HepG2 (cell line): ENCODE measurements around the gene ERFL. TPM values are rescaled to one million over a fixed set of nuclear protein-coding genes. Genes with fewer than 3 reads are reported as not detected.

ENCODE experiments used
- ATAC-seq: fragments of 200-7000 bp; cut with Tn5 transposase; 3 replicates; pipeline ENCODE4 v1.9.1; 2020; ENCODE audit warnings: mild to moderate bottlenecking, moderate library complexity
- BruUV-seq: library from RNA; stranded (reverse); fragments of 400-500 nt; replicated peaks from 2 replicates; lab custom pipeline; 2021; lab: Mats Ljungman, UMichigan
- CTCF ChIA-PET: fragments of 300-600 bp; formaldehyde crosslinking; extraction: SDS; loops from one replicate; lab custom pipeline; 2021; ENCODE audit warnings: low total read pairs, inconsistent platforms, low intra/inter-chr PET ratio; lab: Yijun Ruan, JAX
- POLR2A ChIA-PET: fragments of 350-600 bp; sonication (Branson Sonifier 250); formaldehyde crosslinking; loops from one replicate; lab custom pipeline; 2020; ENCODE audit warnings: antibody characterized with exemption, inconsistent platforms; lab: Yijun Ruan, JAX
- DNase-seq: peaks from one replicate; pipeline ENCODE4 v3.0.0-alpha.2; 2015; ENCODE audit warnings: low spot score
- FAIRE-seq: peaks from 3 replicates; lab custom pipeline; 2011; peaks lifted over from hg19 to GRCh38; lab: Jason Lieb, UNC
- H2AFZ ChIP-seq: one replicate; pipeline ENCODE4 v1.6.1; 2011; ENCODE audit warnings: low read length, inconsistent platforms
- H3K27ac ChIP-seq: fragments of 300-600 bp; 3 replicates; pipeline ENCODE4 v1.8.0; 2011; ENCODE audit warnings: mixed run types, mild to moderate bottlenecking, mixed read lengths, low read length, inconsistent platforms; ENCODE audit not compliant: insufficient read depth; ENCODE audit errors: extremely low read length
- H3K27me3 ChIP-seq, 2 experiments: fragments of 200-600 bp in 1 of 2; 2 replicates in 1 of 2; 3 replicates in 1 of 2; pipeline versions ENCODE4 v1.6.0 to v1.8.0; 2011; ENCODE audit warnings: low read length in 2 of 2, mild to moderate bottlenecking in 2 of 2, moderate library complexity in 2 of 2, inconsistent platforms in 1 of 2; ENCODE audit not compliant: insufficient read depth in 2 of 2, control insufficient read depth in 1 of 2
- H3K36me3 ChIP-seq, 2 experiments: fragments of 200-600 bp in 1 of 2; replicated peaks in 1 of 2; 2 replicates in 1 of 2; 3 replicates in 1 of 2; pipeline versions ENCODE4 v1.5.1 to v1.8.0; 2011; ENCODE audit warnings: low read length in 2 of 2, inconsistent platforms in 1 of 2; ENCODE audit not compliant: insufficient read depth in 2 of 2, control insufficient read depth in 1 of 2
- H3K4me1 ChIP-seq: 2 replicates; pipeline ENCODE4 v1.5.1; 2012; ENCODE audit warnings: low read length, inconsistent platforms; ENCODE audit not compliant: insufficient read depth
- H3K4me2 ChIP-seq: 2 replicates; pipeline ENCODE4 v1.6.0; 2011; ENCODE audit warnings: low read depth, low read length, inconsistent platforms
- H3K4me3 ChIP-seq, 3 experiments: fragments of 200-600 bp in 1 of 3; sonication (generic), shearing (Covaris generic) in 1 of 3; replicated peaks in 1 of 3; 2 replicates each; pipeline ENCODE4 v1.5.1; 2011 to 2016; ENCODE audit warnings: low read length in 3 of 3, inconsistent platforms in 2 of 3, low read depth in 2 of 3, mild to moderate bottlenecking in 2 of 3, control low read depth in 1 of 3, mixed read lengths in 1 of 3; ENCODE audit not compliant: insufficient read depth in 1 of 3
- H3K79me2 ChIP-seq: one replicate; pipeline ENCODE4 v1.6.1; 2011; ENCODE audit warnings: low read length, inconsistent platforms; ENCODE audit not compliant: insufficient read depth
- H3K9ac ChIP-seq: 2 replicates; pipeline ENCODE4 v1.6.0; 2011; ENCODE audit warnings: mild to moderate bottlenecking, low read depth, low read length, inconsistent platforms; ENCODE audit not compliant: insufficient read depth
- H3K9me3 ChIP-seq: 2 replicates; pipeline ENCODE4 v1.5.1; 2012; ENCODE audit warnings: mild to moderate bottlenecking, low read length
- H4K20me1 ChIP-seq: 2 replicates; pipeline ENCODE4 v1.6.0; 2011; ENCODE audit warnings: inconsistent platforms, mild to moderate bottlenecking, low read length, moderate library complexity; ENCODE audit not compliant: insufficient read depth
- AGO1 ChIP-seq: fragments of 200-400 bp; formaldehyde crosslinking; IDR thresholded peaks from 2 replicates; pipeline ENCODE4 v1.6.1; 2017; ENCODE audit warnings: mild to moderate bottlenecking, low read depth, low read length, moderate library complexity; ENCODE audit not compliant: poor library complexity, severe bottlenecking
- DMAP1 ChIP-seq: IDR thresholded peaks from 2 replicates; pipeline ENCODE4 v1.6.1; 2016
- ESRRA ChIP-seq: sonication (generic); formaldehyde crosslinking; IDR thresholded peaks from 2 replicates; pipeline ENCODE4 v1.5.1; 2020; ENCODE audit warnings: mild to moderate bottlenecking, low read depth, missing genetic modification reagents
- MLXIP ChIP-seq: sonication (generic); formaldehyde crosslinking; IDR thresholded peaks from 2 replicates; pipeline ENCODE4 v1.9.0; 2021; ENCODE audit warnings: missing genetic modification reagents, borderline replicate concordance
- SMAD9 ChIP-seq: sonication (generic); formaldehyde crosslinking; IDR thresholded peaks from 2 replicates; pipeline ENCODE4 v1.5.1; 2020; ENCODE audit warnings: mild to moderate bottlenecking, missing genetic modification reagents
- ZKSCAN5 ChIP-seq: sonication (generic); formaldehyde crosslinking; IDR thresholded peaks from 2 replicates; pipeline ENCODE4 v1.5.1; 2020; ENCODE audit warnings: mild to moderate bottlenecking, missing genetic modification reagents
- ZNF382 ChIP-seq: sonication (generic); formaldehyde crosslinking; IDR thresholded peaks from 2 replicates; pipeline ENCODE4 v1.5.0; 2020; ENCODE audit warnings: missing genetic modification reagents, mild to moderate bottlenecking, borderline replicate concordance
- ZNF44 ChIP-seq: sonication (generic); formaldehyde crosslinking; IDR thresholded peaks from 2 replicates; pipeline ENCODE4 v1.5.1; 2020; ENCODE audit warnings: mild to moderate bottlenecking, missing genetic modification reagents
- ZNF577 ChIP-seq: sonication (generic); formaldehyde crosslinking; IDR thresholded peaks from 2 replicates; pipeline ENCODE4 v1.4.0; 2020; ENCODE audit warnings: mild to moderate bottlenecking, low read depth, missing genetic modification reagents, borderline replicate concordance
- WGBS: methylation state at CpG from one replicate; pipeline ENCODE4 v1.1.6; 2017; ENCODE audit warnings: low lambda C conversion rate; 5-methylcytosine and 5-hydroxymethylcytosine counted together
- in situ Hi-C: cut with HindIII; loops from 2 replicates; pipeline ENCODE4 v1.10.0; 2017; ENCODE audit warnings: low pct_unique_long_range_greater_than_20kb; ENCODE audit not compliant: extremely low pct_ligation_motif_present
- intact Hi-C: fragments of 100-400 bp; cut with micrococcal nuclease; formaldehyde crosslinking; loops from one replicate; pipeline ENCODE4 v1.10.0; 2022; ENCODE audit not compliant: unreplicated experiment
- polyA plus RNA-seq, 8 experiments: library from polyadenylated mRNA; depleted of rRNA in 3 of 8; stranded (reverse) in 7 of 8; unstranded in 1 of 8; fragments of >200 nt; fragmentation: Illumina TruSeq in 4 of 8; extraction: Trizol in 4 of 8; gene quantifications; 2 replicates each; pipeline versions ENCODE4 v1.2.1 to v1.2.3, GENCODE V29; 2011 to 2016; ENCODE audit warnings: low read depth in 4 of 8, missing spikeins in 1 of 8, mixed read lengths in 1 of 8; ENCODE audit not compliant: insufficient read depth in 1 of 8
- total RNA-seq, 5 experiments: library from RNA; depleted of rRNA; stranded (reverse); fragments of >200 nt; fragmentation: Illumina TruSeq; extraction: Trizol; gene quantifications; 2 replicates each; pipeline ENCODE4 v1.2.3, GENCODE V29; 2016; ENCODE audit warnings: low read depth in 1 of 5
- TF ChIP-seq, protein P1 (sequence below): sonication (generic); formaldehyde crosslinking; IDR thresholded peaks from 2 replicates; pipeline ENCODE4 v1.5.0; 2020; ENCODE audit warnings: missing genetic modification reagents

Gene ERFL
- total and polyA plus RNA-seq, 2 of the 13 experiments (the other 11 are each of a cell fraction or from before 2014, with no cell fraction given), result not detected

DNA sequence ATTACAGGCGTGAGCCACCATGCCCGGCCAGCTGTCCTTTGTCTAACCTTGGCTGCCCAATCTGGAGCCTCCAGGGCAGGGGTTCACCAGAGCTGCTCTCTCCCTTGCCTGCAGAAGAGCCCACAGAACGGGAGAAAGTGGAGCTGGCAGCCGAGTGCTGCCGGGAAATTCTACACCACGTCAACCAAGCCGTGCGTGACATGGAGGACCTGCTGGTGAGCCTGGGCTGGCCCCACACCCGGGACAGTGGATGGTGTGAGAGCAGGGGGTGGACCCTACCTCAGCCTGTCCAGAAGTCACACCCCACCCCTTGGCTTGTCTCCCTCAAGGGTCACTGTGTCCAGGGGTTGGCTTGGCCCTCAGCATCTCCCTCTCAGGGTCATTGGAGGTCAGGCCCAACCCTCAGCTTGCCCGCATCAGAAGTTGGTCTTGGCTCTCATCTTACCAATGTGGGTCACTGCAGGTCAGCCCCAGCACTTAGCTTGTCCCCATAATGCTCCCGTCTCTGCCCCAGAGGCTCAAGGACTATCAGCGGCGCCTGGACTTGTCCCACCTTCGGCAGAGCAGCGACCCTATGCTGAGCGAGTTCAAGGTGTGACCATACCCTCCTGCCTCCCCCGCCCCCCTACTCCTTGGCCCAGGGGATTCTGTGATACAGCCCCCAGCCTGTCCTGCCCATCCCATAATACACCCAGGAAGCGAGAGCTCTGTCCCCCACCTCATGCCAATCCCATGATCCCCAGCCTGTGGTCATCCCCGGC, 24.9 kb downstream of the ERFL start (continued):
- TF ChIP-seq MLXIP (CRISPR knock-in tag) (no peak), ZKSCAN5 (CRISPR knock-in tag) (no peak), ZNF382 (no peak), ZNF577 (no peak), SMAD9 (CRISPR knock-in tag) (no peak), AGO1 (no peak), DMAP1 (no peak)
- TF ChIP-seq, protein P1, sequence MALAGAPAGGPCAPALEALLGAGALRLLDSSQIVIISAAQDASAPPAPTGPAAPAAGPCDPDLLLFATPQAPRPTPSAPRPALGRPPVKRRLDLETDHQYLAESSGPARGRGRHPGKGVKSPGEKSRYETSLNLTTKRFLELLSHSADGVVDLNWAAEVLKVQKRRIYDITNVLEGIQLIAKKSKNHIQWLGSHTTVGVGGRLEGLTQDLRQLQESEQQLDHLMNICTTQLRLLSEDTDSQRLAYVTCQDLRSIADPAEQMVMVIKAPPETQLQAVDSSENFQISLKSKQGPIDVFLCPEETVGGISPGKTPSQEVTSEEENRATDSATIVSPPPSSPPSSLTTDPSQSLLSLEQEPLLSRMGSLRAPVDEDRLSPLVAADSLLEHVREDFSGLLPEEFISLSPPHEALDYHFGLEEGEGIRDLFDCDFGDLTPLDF, result no peak

GRCh38 chr19:41902594-41902993, 25.7 kb downstream of the ERFL start:
- H3K4me2 ChIP-seq, result no peak overlapping the region

More at GRCh38 chr19:41902594-41902993, 25.7 kb downstream of the ERFL start:
- ATAC-seq, result no peak
- POLR2A ChIA-PET, result no interaction called here
- peaks cover 24% of the 10 kb centered on the region for H3K4me1 ChIP-seq
- H2AFZ ChIP-seq, result no peak overlapping the region
- H3K9me3 ChIP-seq, result no peaks in the 10 kb centered on the region
- CTCF ChIA-PET, result no interaction called here
- BruUV-seq, result no TSS peak
- no peaks in the 10 kb centered on the region for H3K79me2 ChIP-seq
- H3K9ac ChIP-seq, result no peak overlapping the region
- FAIRE-seq, result no peak
- in situ Hi-C loops, result no loop called here
- H3K36me3 ChIP-seq, result peaks cover 34 to 62% of the 10 kb centered on the region in 2 experiments; a peak in 4 of 5 replicates
- no peak for TF ChIP-seq ZNF44 (CRISPR knock-in tag)
- TF ChIP-seq ESRRA, result no peak
- no peaks in the 10 kb centered on the region for H3K27me3 ChIP-seq
- 0 out of 2 replicates have a peak, but pooled peaks cover 3% of the 10 kb centered on the region for H4K20me1 ChIP-seq
- intact Hi-C loops, result no loop called here
- H3K27ac ChIP-seq, result no peak overlapping the region
- 98% methylated on average over 7 of the region's 17 CpGs for WGBS
- no peak for DNase-seq
- no peak overlapping the region for H3K4me3 ChIP-seq
